HG02884 (cell line): ENCODE measurements around the gene TMEM266.

Source experiments
- ATAC-seq: cut with Tn5 transposase; IDR thresholded peaks from one replicate; pipeline ENCODE4 v1.9.1; 2021; ENCODE audit warnings: mild to moderate bottlenecking, moderate library complexity; ENCODE audit not compliant: unreplicated experiment

The TMEM266 gene

GRCh38 chr15:76234337-76234889 lies 174.6 kb downstream of the TMEM266 start:
- no peak for ATAC-seq

- ATAC-seq, result no peak
Measured at GRCh38 chr15:76235186-76235826, 175.5 kb downstream of the TMEM266 start.

- ATAC-seq, result no peak
Measured at GRCh38 chr15:76236350-76236749, 176.6 kb downstream of the TMEM266 start.

GRCh38 chr15:76239786-76240185 lies 180.0 kb downstream of the TMEM266 start:
- ATAC-seq, result no peak

- no peak for ATAC-seq
Measured at GRCh38 chr15:76245072-76245610, 185.4 kb downstream of the TMEM266 start.

- ATAC-seq, result no peak
Measured at GRCh38 chr15:76251717-76252116, 191.9 kb downstream of the TMEM266 start.

GRCh38 chr15:76252249-76252648 lies 192.5 kb downstream of the TMEM266 start:
- no peak for ATAC-seq

GRCh38 chr15:76253691-76254473 lies 194.1 kb downstream of the TMEM266 start:
- ATAC-seq, result no peak
